NCI-H774 (cell line): ENCODE measurements around the gene BACH2.
A peak's percentile ranks its signal among the peaks of the same experiment; 100 is the strongest.

ENCODE experiments used
- DNase-seq: peaks from one replicate; lab custom pipeline; 2025; lab: John Stamatoyannopoulos, UW

Gene BACH2

GRCh38 chr6:90093558-90094073 lies 203.0 kb downstream of the BACH2 start:
- DNase-seq, result no peak

DNA sequence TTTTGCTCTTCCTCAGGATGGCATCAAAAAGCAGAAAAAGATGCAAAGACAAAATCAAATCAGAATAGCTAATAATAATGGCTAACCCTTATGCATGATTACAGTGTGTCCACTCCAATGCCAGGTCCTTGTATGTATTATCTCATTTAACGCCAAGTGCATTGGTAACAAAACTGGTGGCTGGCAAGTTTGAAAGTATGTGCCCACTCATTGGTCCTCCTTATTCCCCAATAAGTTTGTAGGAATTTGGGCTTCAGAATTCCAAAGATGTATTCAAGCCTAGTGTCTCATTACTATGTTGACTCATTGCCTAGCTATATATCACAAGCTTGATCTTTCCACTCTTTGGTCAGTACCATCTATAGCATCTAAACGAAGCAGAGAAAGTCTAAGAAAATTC lies 205.8 kb downstream of the BACH2 start:
- DNase-seq, result no peak

DNA sequence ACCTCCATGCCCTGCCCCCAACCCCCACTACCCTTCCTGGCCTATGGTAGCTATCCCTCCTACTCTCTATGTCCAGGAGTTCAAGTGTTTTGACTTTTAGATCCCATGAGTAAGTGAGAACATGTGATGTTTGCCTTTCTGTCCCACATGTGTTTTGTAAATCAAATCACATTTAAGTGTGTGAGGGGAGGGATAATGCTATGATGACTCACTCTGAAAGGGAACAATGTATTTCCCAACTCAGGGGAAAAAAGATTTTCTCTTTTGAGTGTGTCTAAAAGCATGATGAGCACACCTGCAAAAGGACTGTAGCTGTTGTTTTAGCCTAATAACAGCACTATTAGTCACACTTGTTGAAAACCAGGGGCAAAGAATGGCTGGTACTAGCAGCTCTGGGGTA lies 208.6 kb downstream of the BACH2 start:
- peak; percentile 28 for DNase-seq

DNA sequence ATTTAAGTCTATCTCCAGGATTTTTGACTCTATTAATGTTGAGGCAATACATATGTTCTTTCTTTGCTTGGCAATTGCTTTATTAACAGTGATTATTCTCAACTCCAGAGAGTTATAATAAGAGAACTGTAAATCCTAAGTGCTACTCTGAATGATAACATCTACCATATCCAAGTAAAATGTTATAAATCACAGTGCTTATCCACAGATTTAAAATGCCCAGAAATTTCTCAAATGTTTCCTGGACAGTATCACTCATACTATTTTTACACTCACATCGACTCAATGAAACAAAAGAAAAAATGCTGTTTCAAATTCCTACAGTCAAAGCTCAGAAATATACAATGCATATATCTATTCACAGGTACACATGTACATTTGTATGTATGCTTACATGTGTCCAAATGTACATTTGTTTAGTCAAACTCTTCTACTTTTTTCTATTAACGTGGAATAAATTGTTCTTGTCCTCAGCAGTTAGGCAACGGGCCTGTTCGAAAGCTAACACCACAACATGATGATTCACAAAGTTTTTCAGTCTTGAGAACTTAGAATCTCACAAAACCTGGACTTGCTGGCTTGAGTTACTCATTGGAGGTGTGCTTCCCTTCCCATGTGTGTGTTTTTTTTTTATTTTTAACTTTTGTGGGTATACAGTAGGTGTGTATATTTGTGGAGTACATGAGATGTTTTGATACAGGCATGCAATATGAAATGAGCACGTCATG lies 209.4 kb downstream of the BACH2 start:
- DNase-seq, result no peak

GRCh38 chr6:90086517-90086916 lies 210.1 kb downstream of the BACH2 start:
- DNase-seq, result no peak

- no peak for DNase-seq
Observed at GRCh38 chr6:90083891-90084290, 212.8 kb downstream of the BACH2 start.

- no peak for DNase-seq
Observed at GRCh38 chr6:90082847-90083246, 213.8 kb downstream of the BACH2 start.

DNA sequence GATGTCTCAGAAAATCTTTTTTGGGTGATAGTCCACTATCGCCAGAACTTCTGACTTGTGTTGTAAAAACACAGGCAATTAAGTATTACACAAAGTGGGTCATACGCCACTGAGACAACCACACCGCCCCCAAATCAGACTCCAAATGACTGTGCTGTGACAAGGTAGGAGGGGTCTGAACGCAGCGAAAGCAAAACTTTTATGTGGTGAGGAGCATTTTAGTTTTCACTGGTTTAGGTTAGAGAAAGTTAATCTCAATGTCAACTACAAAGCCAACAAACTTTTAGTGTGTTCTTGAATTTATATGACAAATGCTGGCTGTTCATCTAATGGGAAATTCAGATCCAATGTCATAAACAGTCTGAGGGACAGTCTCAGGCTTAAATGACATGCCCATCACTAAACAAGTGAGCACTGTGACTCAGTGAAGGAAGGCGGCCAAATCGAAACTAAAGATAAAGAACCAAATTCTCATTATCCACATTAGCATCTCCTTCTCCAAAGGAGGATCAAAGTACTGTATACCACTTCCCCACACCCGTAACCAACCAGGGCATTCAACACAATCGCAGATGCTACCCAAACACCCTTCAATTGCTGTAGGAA lies 215.7 kb downstream of the BACH2 start:
- no peak for DNase-seq

DNA sequence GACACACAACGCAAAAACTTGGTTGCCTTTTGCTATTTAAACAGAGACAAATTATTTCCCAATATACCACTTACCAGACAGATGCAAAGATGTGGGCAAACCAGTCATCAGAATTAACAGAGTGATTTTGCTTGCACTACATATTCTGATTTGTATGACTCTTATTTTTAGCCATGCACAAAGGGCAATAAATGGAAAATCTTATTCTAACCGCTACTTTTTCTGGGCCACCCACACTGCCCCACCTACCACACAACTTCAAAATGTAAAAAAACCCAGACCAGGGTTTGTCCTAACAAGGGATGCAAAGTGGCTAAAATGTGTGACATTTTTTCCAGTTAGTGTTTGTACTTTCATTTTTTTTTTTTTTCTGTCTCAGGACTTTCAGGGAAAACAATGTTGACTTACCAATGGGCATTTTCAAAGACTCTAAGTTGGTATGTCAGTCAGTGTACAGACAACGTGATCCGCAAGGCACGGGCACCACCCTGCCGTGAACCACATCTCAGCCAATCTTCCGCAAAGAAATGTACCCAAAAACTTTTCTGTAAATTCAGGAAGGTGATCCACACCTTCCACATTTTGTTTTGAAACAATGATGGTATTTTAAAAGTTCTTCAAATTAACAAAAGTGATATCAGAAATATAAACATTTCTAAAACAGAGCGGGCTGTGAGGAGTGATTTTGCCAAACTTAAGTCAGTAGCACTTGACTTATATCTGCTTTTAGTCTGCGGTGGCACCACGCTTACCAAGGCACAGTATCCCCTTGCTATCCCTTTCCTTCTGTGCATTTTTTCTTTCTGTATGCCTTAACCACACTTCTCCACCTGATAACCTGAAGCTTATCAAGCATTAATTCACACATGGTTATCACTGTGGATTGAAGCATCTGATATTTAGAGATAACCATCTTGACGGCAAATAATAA lies 216.8 kb downstream of the BACH2 start:
- DNase-seq, result no peak

- DNase-seq, result no peak
Observed at GRCh38 chr6:90078513-90079289, 217.9 kb downstream of the BACH2 start.

GRCh38 chr6:90076511-90077415 lies 219.9 kb downstream of the BACH2 start:
- no peak for DNase-seq

DNA sequence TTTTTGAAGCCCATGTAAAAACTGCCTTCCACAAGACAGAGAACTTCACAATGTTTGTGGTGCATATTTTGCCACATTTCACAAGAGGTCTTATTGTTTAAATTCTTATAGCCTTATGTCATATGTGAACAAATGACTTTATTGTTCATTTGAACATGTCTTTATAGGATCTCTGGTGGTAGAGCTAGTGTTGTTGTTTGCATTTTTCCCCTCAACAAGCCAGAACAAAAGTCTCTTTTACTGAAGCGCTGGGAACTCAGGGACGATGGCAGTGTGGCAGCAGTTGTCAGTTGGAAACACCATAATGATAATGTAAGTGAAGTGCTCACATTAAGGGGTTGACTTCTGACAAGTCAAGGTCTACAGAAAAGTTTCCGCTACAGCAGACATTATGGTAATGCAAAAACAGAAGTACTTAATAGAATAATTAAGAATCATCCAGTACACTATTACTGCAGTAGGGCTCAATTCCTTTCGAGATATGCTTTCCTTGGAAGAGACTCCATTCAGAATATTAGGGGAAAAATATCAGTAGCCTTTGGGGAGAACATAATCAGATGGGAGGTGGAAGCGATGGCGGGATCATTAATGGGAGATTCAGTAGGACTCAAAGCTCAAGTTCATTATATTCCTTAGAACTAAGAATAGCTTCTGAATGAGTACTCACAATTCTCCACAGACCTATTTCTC lies 222.3 kb downstream of the BACH2 start:
- DNase-seq, result no peak

DNA sequence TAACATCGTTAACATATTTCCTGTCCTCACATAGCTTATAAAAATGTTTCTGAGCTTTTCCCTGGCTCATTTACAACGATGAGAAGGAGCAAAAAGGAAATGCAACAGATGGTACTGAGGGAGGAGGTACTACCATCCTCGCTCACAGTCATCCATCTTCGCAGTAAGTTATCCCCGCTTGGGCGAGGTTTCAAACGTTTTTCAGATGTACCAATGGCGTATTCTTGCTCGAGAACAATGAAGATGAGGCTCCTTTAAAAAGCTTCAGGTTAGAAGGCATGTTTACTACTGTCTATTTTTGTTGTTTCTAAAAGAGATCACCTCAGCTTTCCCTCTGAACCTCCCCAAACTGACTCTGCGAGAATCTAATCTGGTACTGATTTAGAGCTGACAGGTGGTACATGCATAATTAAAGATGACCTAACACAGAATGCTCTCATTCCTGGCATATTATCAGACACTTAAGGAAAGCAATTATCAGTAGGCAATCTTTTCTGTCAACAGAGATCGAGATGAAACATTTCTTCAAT lies 223.6 kb downstream of the BACH2 start:
- no peak for DNase-seq

DNA sequence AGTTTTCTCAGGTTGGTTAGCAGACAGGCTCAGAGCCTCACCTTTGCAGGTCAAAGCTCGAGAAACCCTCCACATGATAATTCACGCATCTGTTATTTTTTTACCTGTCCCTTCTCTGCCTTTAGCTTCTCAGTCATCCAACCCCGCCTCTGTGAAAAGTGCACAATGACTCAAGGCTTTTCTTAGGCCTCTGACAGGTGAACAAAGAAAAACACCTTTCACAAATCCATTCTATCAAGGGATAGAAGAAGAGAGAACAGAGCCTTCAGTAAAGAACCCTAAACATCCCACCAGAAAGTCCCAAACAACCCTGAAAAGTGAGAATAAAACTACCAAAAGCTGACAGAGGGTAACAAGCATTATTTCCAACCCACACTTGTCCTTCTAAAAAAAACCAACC lies 224.1 kb downstream of the BACH2 start:
- DNase-seq, result no peak

- no peak for DNase-seq
Observed at GRCh38 chr6:90068703-90069523, 227.7 kb downstream of the BACH2 start.

DNA sequence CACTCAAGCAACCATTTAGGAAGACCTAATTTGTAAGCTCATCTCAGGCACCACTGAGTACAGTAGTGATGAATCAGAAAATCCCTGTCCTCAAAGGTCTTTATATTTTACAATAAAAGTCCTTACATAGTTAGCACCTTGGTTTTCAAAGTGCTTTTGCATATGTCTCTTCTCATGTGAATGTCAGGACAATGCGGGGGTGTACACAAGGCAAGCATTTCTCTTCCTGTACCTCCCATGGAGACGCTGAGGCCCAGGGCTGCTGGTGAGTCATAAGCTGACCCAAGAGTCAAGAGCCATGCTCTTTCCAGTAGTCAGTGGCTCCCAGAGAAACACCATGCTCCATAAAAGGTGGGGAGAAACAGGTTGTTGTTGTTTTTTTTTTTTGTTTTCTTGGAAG lies 228.4 kb downstream of the BACH2 start:
- DNase-seq, result no peak

- DNase-seq, result no peak
Observed at GRCh38 chr6:90066697-90067096, 229.9 kb downstream of the BACH2 start.

DNA sequence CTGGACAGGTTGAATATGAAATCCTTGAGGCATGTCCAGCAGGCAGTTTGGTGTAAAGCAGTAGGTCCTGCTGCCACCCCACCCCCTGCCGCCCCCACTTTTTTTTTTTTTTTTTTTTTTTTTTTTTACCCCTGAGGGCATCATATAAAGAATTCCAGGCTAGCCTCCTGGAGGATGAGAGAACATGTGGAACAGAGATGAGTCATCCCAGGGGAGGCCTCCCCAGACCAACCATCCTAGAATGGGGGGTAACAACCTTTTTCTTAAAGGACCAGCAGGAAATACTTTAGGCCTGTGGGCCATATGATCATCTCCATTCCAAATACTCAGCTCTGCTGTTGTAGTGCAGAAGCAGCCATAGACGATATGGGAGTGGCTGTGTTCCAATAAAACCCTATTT lies 231.5 kb downstream of the BACH2 start:
- DNase-seq, result no peak

GRCh38 chr6:90062667-90063066 lies 234.0 kb downstream of the BACH2 start:
- DNase-seq, result no peak
